Measurements from ENCODE around the gene ANKRD29.
"Not testable (repeated sequence)": the region's sequence is repeated elsewhere in the genome, so short reads cannot be mapped to it uniquely, and the experiment has no call there.

Gene ANKRD29

DNA sequence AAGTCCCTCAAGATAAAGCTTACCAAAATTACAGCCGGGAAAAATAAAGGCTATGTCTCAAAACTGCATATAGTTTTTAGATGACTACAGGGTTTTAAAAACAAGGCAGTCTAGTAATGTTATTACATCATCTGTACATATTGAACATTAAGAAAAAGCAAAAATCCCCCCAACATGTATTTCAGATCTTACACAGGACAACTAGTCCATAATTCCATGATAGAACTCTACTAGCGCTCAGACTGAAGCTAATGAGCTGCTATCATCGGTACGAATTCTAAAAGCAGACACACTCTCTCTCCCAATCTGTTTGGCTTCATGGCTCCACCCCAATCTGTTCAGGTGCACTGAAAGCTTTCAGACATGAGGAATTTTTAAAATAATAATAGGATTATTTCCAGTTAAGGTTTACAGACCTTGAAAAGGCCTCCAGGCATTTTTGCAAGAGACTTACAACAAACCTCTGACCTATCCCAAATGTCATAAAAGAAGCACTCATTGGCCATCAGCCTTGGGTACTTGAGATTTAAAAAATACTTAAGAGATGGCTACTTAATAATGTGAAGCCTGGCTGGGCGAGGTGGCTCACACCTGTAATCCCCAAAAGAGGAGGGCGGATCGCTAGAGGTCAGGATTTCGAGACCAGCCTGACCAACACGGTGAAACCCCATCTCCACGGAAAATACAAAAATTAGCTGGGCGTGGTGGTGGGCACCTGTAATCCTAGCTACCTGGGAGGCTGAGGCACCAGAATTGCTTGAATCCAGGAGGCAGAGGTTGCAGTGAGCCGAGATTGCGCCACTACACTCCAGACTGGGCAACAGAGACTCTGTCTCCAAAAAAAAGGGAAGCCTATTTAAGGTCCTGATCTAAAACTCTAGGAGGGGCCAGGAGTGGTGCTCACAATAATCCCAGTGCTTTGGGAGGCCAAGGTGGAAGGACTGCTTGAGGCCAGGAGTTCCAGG is 78.4 kb downstream of the ANKRD29 start:
- no peak for DNase-seq (ENCODE audit: low read depth in 1 of 2, low spot score in 1 of 2)

- DNase-seq (ENCODE audit: low read depth in 1 of 2, low spot score in 1 of 2), result no peak
Observed at GRCh38 chr18:23583071-23583865, 79.4 kb downstream of the ANKRD29 start.

DNA sequence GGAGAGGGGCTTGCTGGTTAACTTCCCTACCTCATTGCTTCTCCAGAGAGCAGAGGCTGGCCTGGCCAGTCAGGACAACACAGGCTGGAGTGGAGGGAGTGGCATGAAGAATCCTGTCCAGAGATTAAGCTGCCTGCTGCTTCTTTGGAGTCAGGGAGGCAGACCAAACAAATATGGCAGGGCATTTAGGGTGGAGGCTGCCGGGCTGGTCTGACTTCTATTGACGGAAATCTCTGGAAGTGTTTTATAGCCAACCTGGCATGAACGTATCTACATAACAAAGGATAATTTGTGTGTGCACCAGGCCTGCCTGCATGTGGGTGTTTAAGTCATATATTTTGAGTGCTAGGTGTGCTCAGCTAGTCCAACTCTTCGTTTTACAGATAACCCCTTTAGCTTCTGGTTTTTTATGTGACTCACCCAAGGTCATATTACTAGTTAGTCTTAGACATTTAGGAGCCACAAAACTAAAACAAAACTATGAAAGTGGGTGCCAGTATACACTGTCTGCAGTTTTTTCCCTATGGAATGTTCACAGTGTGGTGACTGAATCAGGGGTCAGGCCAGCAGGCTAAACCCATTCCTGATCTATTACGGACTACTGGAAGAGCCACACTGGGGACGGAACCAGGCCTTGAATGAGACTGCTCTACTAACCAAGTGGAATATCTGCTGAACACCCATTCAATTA is 81.9 kb downstream of the ANKRD29 start:
- DNase-seq (ENCODE audit: low read depth in 1 of 2, low spot score in 1 of 2), result no peak

GRCh38 chr18:23578891-23579653 is 83.6 kb downstream of the ANKRD29 start:
- no peak for DNase-seq (ENCODE audit: low read depth in 1 of 2, low spot score in 1 of 2)

- DNase-seq (ENCODE audit: low read depth in 1 of 2, low spot score in 1 of 2), result no peak
Observed at GRCh38 chr18:23578067-23578701, 84.5 kb downstream of the ANKRD29 start.

- DNase-seq (ENCODE audit: low read depth in 1 of 2, low spot score in 1 of 2), result not testable (repeated sequence)
Observed at GRCh38 chr18:23577521-23577920, 85.2 kb downstream of the ANKRD29 start.

GRCh38 chr18:23575309-23575651 is 87.4 kb downstream of the ANKRD29 start:
- DNase-seq (ENCODE audit: low read depth in 1 of 2, low spot score in 1 of 2), result no peak

- DNase-seq (ENCODE audit: low read depth in 1 of 2, low spot score in 1 of 2), result no peak
Observed at GRCh38 chr18:23574611-23575308, 88.0 kb downstream of the ANKRD29 start.

GRCh38 chr18:23573626-23574431 is 88.9 kb downstream of the ANKRD29 start:
- no peak for DNase-seq (ENCODE audit: low read depth in 1 of 2, low spot score in 1 of 2)

DNA sequence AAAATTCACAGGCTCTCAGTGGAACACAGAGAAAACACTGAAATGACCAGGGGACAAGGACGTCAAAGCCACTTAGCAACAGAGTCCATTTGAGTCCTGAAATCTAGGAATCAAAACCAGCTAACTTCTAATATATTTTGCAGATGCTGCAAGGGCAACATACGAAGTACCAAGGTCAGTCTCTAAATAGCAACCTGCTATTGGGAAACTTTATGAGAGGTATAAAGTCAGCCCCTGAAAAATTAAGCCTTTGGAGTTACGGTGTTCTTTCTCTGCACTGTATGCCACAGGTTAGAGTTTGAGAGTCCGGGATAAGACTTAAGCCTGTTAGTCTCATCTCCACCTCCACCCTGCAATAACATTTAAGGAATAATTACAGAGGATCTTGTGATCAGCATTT is 89.7 kb downstream of the ANKRD29 start:
- no peak for DNase-seq (ENCODE audit: low read depth in 1 of 2, low spot score in 1 of 2)

DNA sequence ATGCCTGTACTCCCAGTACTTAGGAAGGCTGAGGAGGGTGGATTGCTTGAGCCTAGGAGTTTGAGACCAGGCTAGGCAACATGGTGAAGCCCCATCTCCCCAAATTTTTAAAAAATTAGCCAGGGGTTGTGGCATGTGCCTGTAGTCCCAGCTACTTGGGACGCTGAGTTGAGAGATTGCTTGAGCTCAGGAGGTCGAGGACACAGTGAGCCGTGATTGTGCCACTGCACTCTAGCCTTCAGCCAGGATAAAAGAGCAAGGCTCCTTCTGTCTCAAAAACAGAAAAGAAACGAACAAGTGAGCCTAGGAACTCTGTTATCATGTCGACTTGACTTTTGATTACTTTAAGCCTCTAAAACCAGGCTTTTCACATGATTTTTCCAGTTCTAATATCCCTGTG is 90.1 kb downstream of the ANKRD29 start:
- no peak for DNase-seq (ENCODE audit: low read depth in 1 of 2, low spot score in 1 of 2)

GRCh38 chr18:23572012-23572411 is 90.7 kb downstream of the ANKRD29 start:
- DNase-seq (ENCODE audit: low read depth in 1 of 2, low spot score in 1 of 2), result no peak

- no peak for DNase-seq (ENCODE audit: low read depth in 1 of 2, low spot score in 1 of 2)
Observed at GRCh38 chr18:23570912-23571504, 91.7 kb downstream of the ANKRD29 start.

- DNase-seq (ENCODE audit: low read depth in 1 of 2, low spot score in 1 of 2), result no peak
Observed at GRCh38 chr18:23569299-23570063, 93.2 kb downstream of the ANKRD29 start.

- no peak for DNase-seq (ENCODE audit: low read depth in 1 of 2, low spot score in 1 of 2)
Observed at GRCh38 chr18:23568281-23569138, 94.2 kb downstream of the ANKRD29 start.

DNA sequence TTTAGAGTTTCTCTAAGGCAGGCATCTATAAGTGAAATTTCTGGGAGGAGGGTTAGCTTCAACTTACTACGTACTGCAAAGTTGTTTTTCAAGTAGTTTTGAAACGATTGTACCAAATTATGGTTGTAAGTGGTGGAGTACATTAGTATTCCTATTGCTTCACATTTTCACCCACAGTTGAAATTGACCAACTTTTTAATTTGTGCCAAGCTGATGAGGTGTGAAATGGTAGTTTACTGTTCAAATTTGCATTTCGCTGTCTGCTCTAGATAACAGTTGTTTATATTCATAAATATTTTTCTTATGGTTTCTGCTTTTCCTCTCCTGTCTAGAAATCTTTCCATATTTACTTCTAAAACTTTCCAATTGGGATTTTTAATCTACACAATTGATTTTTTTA is 95.0 kb downstream of the ANKRD29 start:
- DNase-seq (ENCODE audit: low read depth in 1 of 2, low spot score in 1 of 2), result no peak
